T follicular helper cell (primary cell): Measurements from ENCODE around the gene PRSS33.

Experiments
- DNase-seq: peaks from one replicate; pipeline ENCODE4 v3.0.0-alpha.2; 2020; ENCODE audit warnings: low read depth
- total RNA-seq, 2 experiments: gene quantifications; one replicate each; lab custom pipeline; 2026; lab: John Stamatoyannopoulos, UW

The PRSS33 gene, protein sequence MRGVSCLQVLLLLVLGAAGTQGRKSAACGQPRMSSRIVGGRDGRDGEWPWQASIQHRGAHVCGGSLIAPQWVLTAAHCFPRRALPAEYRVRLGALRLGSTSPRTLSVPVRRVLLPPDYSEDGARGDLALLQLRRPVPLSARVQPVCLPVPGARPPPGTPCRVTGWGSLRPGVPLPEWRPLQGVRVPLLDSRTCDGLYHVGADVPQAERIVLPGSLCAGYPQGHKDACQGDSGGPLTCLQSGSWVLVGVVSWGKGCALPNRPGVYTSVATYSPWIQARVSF
- total RNA-seq = 0 reads per million in 2 experiments

DNA sequence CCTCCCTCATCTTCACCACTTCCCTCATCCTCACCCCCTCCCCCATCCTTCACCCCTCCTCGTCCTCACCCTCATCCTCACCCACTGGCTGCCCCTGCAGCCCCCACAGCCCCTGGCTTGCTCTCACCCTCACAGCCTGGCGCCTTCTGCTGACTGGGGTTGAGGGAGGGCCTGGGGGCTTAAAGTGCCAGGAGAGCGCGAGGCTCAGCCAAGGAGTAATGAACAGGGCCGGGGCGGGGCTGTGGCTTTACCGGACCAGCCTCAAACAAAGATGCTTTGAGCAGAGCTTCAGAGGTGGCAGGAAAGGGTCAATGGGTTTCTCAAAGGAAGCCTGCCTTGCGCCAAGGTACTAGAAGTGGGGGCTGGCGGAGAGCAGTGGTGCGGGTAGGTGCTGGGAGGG is at the start of gene PRSS33:
Gene PRSS33 (minus strand): TSS at position 155 of the 400 bp plus-strand sequence. CDS start 1,013 bp downstream, outside the sequence.
- no peak for DNase-seq

DNA sequence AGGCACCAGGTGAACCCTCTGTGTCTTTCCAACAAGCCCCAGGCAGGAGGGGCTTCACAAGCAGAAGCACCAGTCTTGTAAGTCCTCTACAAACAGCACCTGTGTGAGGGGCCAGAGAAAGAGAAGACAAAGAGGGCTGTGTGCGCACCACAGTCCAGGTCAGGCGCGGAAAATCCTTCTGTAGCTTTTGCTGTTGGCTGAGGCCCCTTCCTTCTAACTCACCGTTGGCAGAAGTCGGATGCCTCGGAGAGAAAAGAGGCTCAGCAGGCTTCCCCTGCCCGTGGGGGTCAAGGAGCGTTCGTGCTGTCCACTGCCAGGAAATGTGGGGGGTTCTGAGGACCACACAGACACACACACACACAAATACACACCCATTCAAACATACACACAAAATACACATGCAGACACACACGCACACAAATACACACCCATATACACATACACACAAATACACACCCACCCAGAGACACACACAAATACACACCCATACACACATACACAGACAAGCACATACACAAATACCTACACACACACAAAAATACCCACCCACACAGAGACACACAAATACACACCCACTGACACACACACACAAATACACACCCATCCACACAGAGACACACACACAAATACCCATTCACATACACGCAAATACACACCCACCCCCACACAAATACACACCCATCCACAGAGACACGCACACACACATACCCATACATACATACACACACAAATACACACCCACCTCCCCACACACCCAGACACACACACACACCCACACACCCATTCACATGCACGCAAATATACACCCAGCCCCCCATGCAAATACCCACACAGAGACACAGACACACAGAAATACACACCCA is 49.5 kb upstream of the PRSS33 start:
- DNase-seq = no peak

DNA sequence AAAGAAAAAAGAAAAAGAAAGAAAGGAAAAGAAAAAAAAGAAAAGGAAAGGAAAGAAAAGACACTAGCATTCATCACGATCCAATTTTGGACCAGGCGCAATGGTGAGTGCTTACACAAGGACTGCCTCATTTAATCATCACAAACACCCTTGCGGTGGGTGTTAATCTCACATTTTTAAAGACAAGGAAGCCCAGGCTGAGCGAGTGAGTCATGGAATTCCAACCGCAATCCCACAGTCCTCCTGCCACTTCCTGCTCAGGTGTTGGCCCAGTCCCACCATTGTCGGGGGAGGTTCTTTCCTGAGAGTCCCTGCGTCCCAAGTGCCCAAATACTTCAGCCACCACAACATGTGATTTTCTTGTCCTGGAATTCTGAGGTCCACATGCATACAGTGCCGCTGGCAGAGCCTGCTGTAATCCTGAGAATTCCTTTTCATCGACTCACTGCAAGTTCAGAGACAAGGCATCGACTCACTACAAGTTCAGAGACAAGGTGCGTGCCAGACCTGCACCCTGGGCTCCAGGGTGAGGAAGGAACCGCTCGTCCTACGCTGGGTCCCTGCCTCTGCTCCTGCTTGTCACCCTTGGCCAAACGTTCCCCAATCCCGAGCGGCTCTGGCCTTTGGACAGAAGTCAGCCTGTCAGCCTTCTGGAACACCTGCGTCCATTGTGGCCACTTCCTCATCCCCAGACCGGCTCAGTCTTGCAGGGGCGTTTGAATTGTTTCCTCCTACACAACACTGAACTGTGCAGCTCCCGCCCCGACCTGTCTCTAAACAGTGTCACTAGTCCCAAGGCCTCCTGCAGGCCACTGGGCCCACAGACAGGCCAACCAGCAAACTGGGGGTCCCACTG is 48.5 kb upstream of the PRSS33 start:
- no peak for DNase-seq

DNA sequence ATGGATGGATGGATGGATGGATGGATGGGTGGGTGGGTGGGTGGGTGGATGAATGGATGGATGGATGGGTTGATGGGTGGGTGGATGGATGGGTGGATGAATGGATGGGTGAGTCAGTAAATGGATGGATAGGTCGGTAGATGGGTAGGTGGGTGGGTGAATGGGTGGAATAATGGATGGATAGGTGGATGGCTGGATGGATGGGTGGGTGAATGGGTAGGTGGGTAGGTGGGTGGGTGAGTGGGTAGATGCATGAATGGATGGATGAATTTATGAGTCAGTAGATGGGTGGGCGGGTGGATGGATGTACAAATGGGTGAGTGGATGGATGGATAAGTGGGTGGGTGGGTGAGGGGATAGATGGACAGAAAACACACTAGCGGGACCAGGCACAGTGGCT is 47.6 kb upstream of the PRSS33 start:
- DNase-seq = no peak

DNA sequence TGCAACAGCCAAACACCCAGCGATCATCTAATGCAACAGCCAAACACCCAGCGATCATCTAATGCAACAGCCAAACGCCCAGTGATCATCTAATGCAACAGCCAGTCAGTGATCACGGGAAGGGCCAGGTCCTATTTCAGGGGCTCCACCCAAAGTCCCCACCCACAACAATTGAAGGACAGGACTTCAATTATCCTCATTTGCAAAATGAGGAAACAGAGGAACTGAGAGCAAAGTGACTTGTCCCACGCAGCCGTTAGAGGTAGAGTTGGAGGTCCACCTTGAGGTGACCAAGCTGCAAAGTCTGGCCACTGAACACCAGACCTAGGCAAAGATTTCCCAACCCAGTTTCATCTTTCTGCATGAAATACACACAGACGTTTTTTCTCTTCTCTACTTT is 46.4 kb upstream of the PRSS33 start:
- no peak for DNase-seq

DNA sequence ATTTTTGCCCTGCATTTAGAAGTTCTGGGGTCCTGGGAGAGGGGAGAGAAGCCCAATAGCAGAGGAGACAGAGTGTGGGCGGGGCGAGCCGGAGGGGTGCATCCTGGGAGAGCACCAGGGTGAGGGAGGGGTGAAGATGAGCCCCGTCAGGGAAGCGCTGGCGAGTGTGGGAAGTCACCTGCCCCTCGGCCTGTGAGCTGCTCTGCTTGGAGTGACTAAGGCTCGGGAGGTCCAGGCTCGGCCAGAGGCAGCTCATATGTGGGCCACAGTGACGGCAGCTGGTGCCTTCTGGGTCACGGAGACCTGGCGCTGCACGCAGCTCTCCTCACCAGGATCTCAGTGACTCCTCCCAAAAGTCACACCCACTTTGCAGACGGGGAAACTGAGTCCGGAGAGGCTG is 43.8 kb upstream of the PRSS33 start:
- DNase-seq = no peak

DNA sequence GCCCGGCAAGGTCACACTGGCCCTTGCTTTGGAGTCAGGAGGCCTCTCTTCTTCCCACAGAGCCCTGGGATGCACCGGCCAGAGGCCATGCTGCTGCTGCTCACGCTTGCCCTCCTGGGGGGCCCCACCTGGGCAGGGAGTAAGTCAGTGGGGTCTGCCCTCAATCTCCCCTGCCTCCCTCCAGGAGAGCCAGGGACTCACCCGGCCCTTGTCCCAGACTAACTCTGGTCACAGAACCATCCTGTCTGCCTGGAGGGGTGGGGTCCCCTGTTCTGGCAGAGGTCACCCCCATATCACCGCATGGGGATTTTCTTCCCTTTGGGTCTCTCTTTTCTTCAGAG is 43.0 kb upstream of the PRSS33 start:
- DNase-seq = no peak

DNA sequence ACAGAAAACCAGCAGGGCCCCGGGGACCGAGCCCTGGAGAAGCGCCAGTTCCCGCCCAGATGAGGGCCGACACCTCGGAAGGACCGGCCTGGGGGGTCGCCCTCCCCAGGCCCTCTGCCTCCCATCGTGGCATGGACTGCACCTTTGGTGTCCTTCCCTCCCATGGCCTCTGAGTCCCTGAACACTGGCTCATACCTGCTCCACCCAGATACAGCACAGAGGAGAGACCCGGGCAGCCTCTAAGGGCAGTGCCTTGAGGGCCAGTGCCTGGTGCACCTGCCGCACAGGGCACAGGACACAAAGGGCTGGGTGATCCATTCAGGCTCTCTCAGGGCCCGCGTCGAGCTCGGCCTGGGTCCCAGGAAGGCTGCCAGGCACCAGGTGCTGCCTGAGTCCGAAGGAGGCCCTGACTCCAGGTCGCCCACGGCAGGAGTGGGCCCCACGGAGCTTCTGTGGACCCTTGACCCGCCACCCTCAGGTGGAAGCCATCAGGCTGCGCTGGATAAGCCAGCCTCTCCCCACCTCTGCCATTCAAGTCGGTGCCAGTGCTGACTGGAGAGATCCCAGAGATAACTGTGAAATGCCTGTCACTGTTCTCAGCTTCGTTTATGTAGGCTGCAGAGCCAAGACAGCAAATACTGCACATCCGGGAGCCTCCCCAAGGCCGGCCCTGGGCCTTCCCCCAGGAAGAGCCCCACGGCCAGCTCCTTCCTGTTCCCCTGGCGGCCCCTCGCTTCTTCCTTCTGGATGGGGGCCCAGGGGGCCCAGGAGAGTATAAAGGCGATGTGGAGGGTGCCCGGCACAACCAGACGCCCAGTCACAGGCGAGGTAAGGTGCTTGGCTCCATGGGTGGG is 42.4 kb upstream of the PRSS33 start, which contains the start of gene ZG16B:
Gene ZG16B (plus strand): TSS at position 803 of the 854 bp plus-strand sequence. CDS start 139 bp downstream, outside the sequence.
- no peak for DNase-seq

DNA sequence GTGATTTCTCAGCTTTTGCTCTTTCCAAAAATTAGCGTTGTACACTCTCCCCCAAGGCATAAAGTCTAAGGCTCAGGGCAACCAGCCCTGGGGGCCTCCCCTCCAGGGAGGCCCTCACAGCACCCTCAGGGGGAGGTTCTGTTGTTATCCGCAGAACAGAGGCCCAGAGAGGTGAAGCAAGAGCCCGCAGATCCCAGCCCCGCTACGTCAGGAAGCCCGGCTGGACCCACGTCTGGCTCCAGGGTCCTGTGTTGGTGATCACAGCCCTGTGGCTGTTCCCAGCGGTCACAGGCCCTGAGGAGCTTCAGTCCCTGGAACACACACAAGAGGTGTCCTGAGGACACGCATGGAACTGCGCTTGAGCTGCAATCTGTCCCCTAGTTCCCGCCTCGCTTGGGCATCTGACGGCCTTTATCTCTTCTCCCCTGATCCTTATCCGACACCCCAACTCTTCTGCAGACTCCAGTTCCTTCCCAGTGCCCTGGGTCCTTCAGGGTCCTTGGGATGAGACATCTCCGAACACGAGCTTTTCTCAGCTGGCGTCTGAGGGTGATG is 41.6 kb upstream of the PRSS33 start:
- DNase-seq = no peak

DNA sequence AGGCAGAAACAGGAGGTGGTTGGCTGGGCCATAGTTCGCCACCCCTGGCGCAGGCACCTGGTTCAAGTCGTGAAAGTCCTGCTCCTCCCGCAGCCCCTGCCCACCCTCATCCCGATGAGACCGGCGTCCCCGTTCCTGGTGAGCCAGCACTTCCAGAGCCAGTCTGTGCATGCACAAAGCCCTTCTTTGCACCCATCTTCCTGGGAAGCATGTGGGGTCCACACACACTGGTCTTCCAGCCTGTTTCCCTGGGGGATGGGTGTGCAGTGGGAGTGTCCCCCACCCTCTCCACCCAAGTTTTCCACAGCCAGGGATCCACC is 41.1 kb upstream of the PRSS33 start:
- no peak for DNase-seq

DNA sequence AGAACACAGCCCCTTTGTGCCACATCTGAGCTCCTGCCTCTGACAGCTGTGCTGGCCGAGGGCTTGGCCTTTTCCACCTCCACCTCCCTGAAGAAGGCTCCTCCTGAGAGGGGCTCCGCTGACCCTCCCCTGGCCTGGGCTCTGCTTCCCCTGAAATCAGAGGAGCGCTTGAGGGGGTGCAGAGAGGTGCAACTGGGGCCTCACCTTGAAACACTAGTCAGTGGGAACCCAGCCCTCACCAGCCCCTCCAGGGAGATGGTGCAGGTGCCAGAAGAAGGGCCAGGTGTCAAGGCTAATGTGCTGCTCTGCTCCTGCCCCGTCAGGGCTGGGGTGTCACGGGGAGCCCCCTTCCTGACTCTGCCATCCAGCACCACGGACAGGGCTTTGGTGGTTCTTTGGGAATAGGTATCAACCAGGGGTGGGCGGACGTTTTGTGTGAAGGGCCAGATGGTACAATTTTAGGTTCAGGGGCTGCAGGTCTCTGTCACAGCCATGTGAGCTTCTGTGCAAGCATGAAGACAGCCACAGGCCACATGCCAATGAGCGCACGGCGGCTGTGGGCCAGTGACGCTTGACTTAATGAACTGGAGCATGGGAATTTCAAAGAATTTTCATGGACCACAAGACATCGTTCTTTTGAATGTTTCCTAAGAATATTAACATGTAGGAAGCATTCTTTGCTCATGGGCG is 40.6 kb upstream of the PRSS33 start:
- DNase-seq = no peak

DNA sequence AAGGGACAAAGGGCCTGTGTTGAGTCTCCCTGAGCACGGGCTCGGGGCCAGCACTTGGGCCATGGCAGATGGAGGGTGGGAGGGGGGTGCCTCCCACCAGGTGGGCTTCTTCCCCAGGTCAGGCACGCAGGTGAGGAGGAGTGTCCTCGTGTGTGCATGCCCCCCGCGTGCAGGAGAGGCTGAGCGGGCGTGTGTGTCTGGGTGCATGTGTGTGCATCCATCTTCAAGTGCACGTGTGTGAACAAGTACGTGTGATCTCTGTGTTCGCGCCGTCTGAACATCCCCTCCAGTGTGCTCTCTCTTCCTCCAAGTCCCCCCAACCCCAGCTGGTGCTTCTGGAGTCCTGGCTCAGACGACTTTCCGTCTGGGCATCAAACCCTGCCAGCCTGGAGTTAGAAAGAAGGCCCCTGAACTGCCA is 40.0 kb upstream of the PRSS33 start:
- no peak for DNase-seq

DNA sequence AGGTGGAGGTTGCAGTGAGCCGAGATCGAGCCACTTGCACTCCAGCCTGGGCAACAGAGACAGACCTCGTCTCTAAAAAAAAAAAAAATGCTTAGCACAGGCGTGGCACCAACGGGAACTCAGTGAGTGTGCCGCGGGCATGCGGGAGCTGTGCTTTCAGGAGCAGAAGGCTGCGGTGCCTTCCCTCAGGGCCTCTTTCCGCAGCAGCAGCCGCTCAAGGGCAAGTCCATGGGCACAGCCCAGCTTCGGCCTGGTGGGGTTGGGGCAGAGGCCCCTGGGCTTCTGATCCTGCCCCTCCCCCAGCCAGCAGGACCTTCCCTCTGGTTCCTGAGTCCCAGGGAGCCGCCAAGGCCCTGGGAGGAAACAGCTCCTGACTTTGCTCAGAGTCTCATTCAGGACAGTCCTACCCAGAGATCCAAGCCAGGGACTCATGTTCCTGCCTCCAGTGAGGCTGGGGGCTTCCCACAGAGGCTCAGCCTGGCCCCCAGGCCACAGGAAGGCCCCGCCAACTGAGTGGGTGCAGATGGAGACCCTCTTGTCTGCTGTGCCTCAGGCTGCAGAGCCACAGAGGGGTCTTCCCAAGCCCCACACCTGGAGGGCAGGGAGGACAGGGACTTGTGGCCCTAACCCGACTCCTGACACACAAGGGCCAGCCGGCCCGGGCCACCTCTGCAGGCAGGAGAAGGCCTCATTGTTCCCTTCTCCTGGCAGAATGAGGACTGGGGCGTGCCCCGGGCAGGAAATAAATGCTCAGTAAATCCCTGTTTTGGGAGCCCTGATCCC is 39.4 kb upstream of the PRSS33 start:
- no peak for DNase-seq

DNA sequence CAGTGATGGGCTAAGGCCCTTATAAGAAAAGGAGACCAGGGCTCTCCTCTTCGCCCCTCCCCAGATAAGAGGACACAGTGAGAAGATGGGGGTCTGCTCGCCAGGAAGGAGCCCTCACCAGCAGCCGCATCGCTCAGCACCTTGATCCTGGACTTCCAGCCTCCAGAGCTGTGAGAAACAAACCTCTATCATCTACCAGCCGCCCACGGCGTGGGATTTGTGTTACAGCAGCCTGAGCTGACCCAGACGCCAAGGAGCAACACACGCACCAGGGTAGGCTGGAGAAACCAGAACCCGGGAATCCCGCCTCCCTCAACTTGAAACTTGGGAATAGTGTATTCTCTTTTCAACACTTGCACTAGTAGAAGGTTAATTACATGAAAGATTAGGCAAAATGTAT is 38.5 kb upstream of the PRSS33 start:
- no peak for DNase-seq

DNA sequence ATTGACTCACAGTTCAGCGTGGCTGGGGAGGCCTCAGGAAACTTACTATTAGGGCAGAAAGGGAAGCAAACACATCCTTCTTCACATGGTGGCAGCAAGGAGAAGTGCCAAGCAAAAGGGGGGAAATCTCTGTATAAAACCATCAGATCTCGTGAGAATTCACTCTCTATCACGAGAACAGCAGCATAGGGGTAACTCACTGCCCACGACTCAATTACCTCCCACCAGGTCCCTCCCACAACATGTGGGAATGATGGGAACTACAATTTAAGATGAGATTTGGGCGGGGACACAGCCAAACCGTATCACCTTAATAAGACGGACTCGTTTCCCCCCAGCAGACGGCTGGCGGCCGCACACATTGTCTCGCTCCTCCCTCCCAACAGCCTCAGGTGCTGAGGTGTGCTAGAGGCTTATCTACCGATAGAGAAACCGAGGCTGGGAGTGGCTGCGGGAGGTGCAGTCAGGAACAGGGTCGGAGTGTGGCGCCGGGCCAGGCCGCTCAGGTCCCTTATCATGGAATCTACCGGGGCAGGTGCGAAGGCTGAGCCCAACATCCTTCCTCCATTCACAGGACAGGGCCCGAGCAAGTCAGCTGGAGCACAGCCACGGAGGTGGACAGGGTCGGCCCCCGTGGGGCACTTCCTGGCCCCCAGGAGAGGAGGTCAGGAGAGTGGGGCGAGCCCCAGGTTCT is 37.8 kb upstream of the PRSS33 start:
- DNase-seq = no peak

DNA sequence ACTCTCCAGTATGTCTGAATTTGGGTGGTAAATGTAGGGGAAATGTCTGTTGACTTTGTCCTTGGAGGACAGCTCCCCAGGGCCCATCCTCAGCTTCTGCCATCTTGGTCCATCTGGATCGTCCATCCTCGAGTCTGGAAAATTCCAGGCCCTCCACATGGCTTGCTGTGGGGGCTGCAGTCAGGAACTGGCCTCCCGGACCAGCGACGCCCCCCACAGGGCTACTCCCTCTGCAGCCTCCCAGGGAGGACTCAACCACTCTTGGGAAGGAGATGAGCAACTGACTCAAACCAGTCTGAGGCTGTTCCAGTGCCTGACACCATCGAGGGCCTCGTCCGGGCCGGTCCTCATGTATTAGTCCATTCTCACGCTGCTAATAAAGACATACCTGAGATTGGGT is 37.3 kb upstream of the PRSS33 start:
- DNase-seq = no peak

DNA sequence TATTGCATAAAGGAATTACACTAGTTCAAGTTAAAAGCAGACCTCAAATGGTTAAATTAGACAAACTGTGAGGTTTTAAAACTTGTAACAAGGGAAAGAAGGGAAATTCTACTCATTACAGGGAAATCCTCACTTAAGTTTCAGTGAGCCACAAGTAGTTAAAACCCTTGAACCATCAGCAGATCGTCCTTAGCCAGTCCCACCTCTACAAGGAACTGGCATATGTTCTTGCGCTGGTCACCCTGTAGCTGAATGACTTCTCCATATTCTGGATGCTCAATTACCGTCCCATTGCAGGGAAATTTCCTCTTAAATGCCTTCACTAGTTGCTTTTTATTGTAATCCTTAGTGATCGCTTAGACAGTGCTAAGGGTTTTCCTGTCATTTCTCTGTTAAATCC is 35.1 kb upstream of the PRSS33 start:
- no peak for DNase-seq

DNA sequence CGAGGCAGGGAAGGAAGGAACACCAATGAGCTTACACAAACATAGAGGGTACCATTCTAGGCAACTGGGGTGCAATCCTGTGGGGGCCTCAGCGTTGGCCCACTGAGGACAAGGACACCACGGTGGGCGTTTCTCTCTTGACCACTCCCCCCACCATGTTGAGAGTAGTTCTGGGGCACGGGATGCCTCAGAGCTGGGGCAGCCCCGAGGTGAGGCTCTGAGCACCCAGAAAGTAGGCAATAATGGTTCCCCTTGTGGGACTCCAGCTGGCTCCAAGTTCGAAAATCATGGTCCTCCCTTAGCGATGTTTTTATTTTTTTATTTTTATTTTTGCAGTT is 34.8 kb upstream of the PRSS33 start:
- no peak for DNase-seq

DNA sequence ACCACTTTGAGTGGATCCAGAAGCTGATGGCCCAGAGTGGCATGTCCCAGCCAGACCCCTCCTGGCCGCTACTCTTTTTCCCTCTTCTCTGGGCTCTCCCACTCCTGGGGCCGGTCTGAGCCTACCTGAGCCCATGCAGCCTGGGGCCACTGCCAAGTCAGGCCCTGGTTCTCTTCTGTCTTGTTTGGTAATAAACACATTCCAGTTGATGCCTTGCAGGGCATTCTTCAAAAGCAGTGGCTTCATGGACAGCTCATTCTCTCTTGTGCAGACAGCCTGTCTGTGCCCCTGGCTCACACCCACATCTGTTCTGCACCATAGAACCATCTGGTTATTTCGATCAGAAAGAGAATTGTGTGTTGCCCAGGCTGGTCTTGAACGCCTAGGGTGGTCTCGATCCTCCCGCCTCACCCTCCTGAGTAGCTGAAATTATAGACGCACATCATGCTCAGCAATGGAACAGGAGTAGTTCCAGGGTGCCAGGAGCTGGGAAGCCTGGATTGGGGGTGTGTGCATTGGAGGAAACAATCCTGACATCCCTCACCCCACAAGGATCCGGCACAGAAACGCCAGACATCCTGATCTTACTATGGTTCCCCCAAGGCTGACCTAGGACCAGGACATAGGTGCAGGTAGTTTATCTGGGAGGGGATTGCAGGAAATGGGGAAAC is 34.3 kb upstream of the PRSS33 start:
- no peak for DNase-seq
